HG02588 (cell line): ENCODE measurements around the gene AMELX.

Experiments
- ATAC-seq: cut with Tn5 transposase; IDR thresholded peaks from one replicate; pipeline ENCODE4 v1.9.1; 2021; ENCODE audit warnings: mild to moderate bottlenecking, moderate library complexity; ENCODE audit not compliant: unreplicated experiment

Gene AMELX

GRCh38 chrX:11293113-11293512, at the start of gene AMELX:
AMELX (plus strand) TSS chrX:11293413; CDS start chrX:11294789, 1,376 bp downstream.
- no peak for ATAC-seq

- ATAC-seq: no peak
Measured at GRCh38 chrX:11244636-11245035, 48.6 kb upstream of the AMELX start.

- no peak for ATAC-seq
Measured at GRCh38 chrX:11254417-11255109, 38.6 kb upstream of the AMELX start.

GRCh38 chrX:11257290-11257689, 35.9 kb upstream of the AMELX start:
- ATAC-seq: no peak

GRCh38 chrX:11257711-11258110, 35.5 kb upstream of the AMELX start:
- ATAC-seq: no peak

GRCh38 chrX:11259437-11259836, 33.8 kb upstream of the AMELX start:
- ATAC-seq: no peak

GRCh38 chrX:11261260-11261659, 32.0 kb upstream of the AMELX start:
- no peak for ATAC-seq

GRCh38 chrX:11264925-11265324, 28.3 kb upstream of the AMELX start:
- ATAC-seq: no peak

GRCh38 chrX:11265352-11265751, 27.9 kb upstream of the AMELX start:
- no peak for ATAC-seq

GRCh38 chrX:11266573-11267003, 26.6 kb upstream of the AMELX start:
- ATAC-seq: no peak

- ATAC-seq: no peak
Measured at GRCh38 chrX:11267425-11267824, 25.8 kb upstream of the AMELX start.

GRCh38 chrX:11269006-11269405, 24.2 kb upstream of the AMELX start:
- no peak for ATAC-seq

- ATAC-seq: no peak
Measured at GRCh38 chrX:11269996-11270395, 23.2 kb upstream of the AMELX start.

- ATAC-seq: no peak
Measured at GRCh38 chrX:11272290-11272689, 20.9 kb upstream of the AMELX start.

GRCh38 chrX:11272863-11273262, 20.4 kb upstream of the AMELX start:
- no peak for ATAC-seq

- ATAC-seq: no peak
Measured at GRCh38 chrX:11273544-11273943, 19.7 kb upstream of the AMELX start.

GRCh38 chrX:11282043-11282442, 11.2 kb upstream of the AMELX start:
- ATAC-seq: no peak

GRCh38 chrX:11285651-11286050, 7.6 kb upstream of the AMELX start:
- ATAC-seq: no peak

GRCh38 chrX:11287505-11287904, 5.7 kb upstream of the AMELX start:
- ATAC-seq: no peak

GRCh38 chrX:11290416-11291102, 2.7 kb upstream of the AMELX start:
- ATAC-seq: no peak

- ATAC-seq: no peak
Measured at GRCh38 chrX:11296051-11296450, 2.8 kb downstream of the AMELX start.

GRCh38 chrX:11298600-11298999, 5.4 kb downstream of the AMELX start:
- no peak for ATAC-seq

GRCh38 chrX:11304829-11305228, 11.6 kb downstream of the AMELX start:
- ATAC-seq: no peak
